Measurements from ENCODE around the gene ANTXRL. TPM values are rescaled to one million over a fixed set of nuclear protein-coding genes. Genes with fewer than 3 reads are reported as not detected.
"Not testable (repeated sequence)": the region's sequence is repeated elsewhere in the genome, so short reads cannot be mapped to it uniquely, and the experiment has no call there.

Gene ANTXRL
- total RNA-seq, 2 donors from 2014 or later, result not detected

- Histone ChIP-seq H3K4me1 (no peaks in the 10 kb centered on the region), H3K9me3 (no peaks in the 10 kb centered on the region), H3K36me3 (no peaks in the 10 kb centered on the region), H3K27ac (no peak overlapping the region), H3K9ac (ENCODE audit: low read depth in 2 of 2, low read length in 2 of 2) (no peak overlapping the region), H3K4me3 (no peak overlapping the region), H3K27me3 (no peaks in the 10 kb centered on the region)
- TF ChIP-seq, protein P1, sequence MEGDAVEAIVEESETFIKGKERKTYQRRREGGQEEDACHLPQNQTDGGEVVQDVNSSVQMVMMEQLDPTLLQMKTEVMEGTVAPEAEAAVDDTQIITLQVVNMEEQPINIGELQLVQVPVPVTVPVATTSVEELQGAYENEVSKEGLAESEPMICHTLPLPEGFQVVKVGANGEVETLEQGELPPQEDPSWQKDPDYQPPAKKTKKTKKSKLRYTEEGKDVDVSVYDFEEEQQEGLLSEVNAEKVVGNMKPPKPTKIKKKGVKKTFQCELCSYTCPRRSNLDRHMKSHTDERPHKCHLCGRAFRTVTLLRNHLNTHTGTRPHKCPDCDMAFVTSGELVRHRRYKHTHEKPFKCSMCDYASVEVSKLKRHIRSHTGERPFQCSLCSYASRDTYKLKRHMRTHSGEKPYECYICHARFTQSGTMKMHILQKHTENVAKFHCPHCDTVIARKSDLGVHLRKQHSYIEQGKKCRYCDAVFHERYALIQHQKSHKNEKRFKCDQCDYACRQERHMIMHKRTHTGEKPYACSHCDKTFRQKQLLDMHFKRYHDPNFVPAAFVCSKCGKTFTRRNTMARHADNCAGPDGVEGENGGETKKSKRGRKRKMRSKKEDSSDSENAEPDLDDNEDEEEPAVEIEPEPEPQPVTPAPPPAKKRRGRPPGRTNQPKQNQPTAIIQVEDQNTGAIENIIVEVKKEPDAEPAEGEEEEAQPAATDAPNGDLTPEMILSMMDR (IDR thresholded peaks at IDR 0.05), result no peak
- intact Hi-C loops (cut with DNase I), result no loop called here
- peak; percentile 11 for DNase-seq
Observed at GRCh38 chr10:46267132-46267985, 19.4 kb upstream of the ANTXRL start.

DNA sequence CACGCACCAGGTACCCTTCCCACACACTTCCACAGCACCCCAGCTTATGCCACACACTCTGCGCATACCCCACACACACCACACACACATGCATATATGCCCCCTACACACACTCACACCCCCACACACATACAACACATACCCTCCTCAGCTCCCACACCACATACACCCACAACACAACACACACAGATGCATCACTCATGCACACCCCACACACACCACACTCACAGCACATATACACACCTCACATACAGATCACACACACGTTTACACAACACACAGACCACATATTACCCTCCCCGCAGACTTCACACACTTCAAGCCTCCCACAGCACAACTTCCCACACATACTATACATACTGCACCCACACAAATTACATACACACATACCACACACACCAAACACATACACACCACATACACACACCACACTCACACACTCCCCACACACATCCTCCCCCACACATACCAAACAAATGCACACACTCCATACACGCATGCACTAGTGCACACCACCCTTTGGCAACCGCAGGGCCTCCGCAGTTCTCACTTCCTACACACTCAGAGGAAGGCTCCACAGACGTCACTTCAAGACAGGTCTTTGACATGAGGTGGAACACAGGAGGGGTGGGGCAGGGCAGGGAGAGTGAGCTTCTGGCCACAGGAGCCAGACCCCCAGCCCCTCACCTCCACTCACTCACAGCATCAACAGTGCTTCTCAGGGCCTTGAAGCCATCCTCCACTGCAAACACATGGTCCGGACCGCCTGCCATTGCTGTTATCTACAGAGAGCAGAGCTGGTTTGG, 18.5 kb upstream of the ANTXRL start:
- Histone ChIP-seq H3K9ac (ENCODE audit: low read depth in 2 of 2, low read length in 2 of 2) (no peak overlapping the region), H3K27ac (no peak overlapping the region), H3K36me3 (no peaks in the 10 kb centered on the region), H3K4me1 (no peaks in the 10 kb centered on the region), H3K27me3 (no peaks in the 10 kb centered on the region), H3K9me3 (no peaks in the 10 kb centered on the region), H3K4me3 (no peak overlapping the region)
- DNase-seq, result peak; percentile 16
- TF ChIP-seq, protein P1 (IDR thresholded peaks at IDR 0.05), result no peak
- intact Hi-C loops (cut with DNase I), result no loop called here

GRCh38 chr10:46269554-46270053, 17.2 kb upstream of the ANTXRL start:
- H3K27ac ChIP-seq; H3K9me3 ChIP-seq; H3K27me3 ChIP-seq; intact Hi-C loops (cut with DNase I); H3K4me1 ChIP-seq; H3K4me3 ChIP-seq; DNase-seq; H3K36me3 ChIP-seq: not testable (repeated sequence)
- peak overlapping the region in 1 of 2 donors; percentile 24 for H3K9ac ChIP-seq (ENCODE audit: low read depth in 2 of 2, low read length in 2 of 2)

- Histone ChIP-seq H3K27ac (no peak overlapping the region), H3K9ac (ENCODE audit: low read depth in 2 of 2, low read length in 2 of 2) (no peak overlapping the region), H3K4me3 (no peak overlapping the region), H3K36me3 (no peaks in the 10 kb centered on the region), H3K27me3 (no peaks in the 10 kb centered on the region), H3K9me3 (no peaks in the 10 kb centered on the region), H3K4me1 (no peaks in the 10 kb centered on the region)
- TF ChIP-seq, protein P1 (IDR thresholded peaks at IDR 0.05), result no peak
- DNase-seq, result no peak
- intact Hi-C loops (cut with DNase I), result no loop called here
Observed at GRCh38 chr10:46270086-46270811, 16.5 kb upstream of the ANTXRL start.

- intact Hi-C loops (cut with DNase I); H3K27ac ChIP-seq; H3K4me3 ChIP-seq; DNase-seq; H3K9me3 ChIP-seq; H3K9ac ChIP-seq (ENCODE audit: low read depth in 2 of 2, low read length in 2 of 2); H3K4me1 ChIP-seq; H3K36me3 ChIP-seq; H3K27me3 ChIP-seq: not testable (repeated sequence)
Observed at GRCh38 chr10:46270963-46271530, 15.8 kb upstream of the ANTXRL start.

GRCh38 chr10:46271795-46272499, 14.8 kb upstream of the ANTXRL start:
- H3K9ac ChIP-seq (ENCODE audit: low read depth in 2 of 2, low read length in 2 of 2); H3K9me3 ChIP-seq; DNase-seq; H3K36me3 ChIP-seq; H3K27me3 ChIP-seq; intact Hi-C loops (cut with DNase I); H3K4me3 ChIP-seq; H3K4me1 ChIP-seq; H3K27ac ChIP-seq: not testable (repeated sequence)
